GM21737 (cell line): ENCODE data around the gene MSI2.
A peak's percentile ranks its signal among the peaks of the same experiment; 100 is the strongest.

Source experiments
- ATAC-seq: cut with Tn5 transposase; IDR thresholded peaks from one replicate; pipeline ENCODE4 v1.9.1; 2021; ENCODE audit warnings: mild to moderate bottlenecking, moderate library complexity; ENCODE audit not compliant: unreplicated experiment

Gene MSI2

GRCh38 chr17:57718878-57719277, 462.6 kb downstream of the MSI2 start:
- no peak for ATAC-seq

- no peak for ATAC-seq
These were observed 464.2 kb downstream of the MSI2 start for GRCh38 chr17:57720386-57721035.

GRCh38 chr17:57721967-57722703, 465.8 kb downstream of the MSI2 start:
- no peak for ATAC-seq

- ATAC-seq = no peak
These were observed 466.4 kb downstream of the MSI2 start for GRCh38 chr17:57722704-57723043.

GRCh38 chr17:57723427-57724025, 467.2 kb downstream of the MSI2 start:
- ATAC-seq = no peak

GRCh38 chr17:57724026-57724728, 467.9 kb downstream of the MSI2 start:
- ATAC-seq = peak; percentile 69

GRCh38 chr17:57724729-57725125, 468.4 kb downstream of the MSI2 start:
- no peak for ATAC-seq

- ATAC-seq = no peak
These were observed 470.0 kb downstream of the MSI2 start for GRCh38 chr17:57726213-57726790.

- ATAC-seq = no peak
These were observed 470.5 kb downstream of the MSI2 start for GRCh38 chr17:57726838-57727237.

- ATAC-seq = no peak
These were observed 471.4 kb downstream of the MSI2 start for GRCh38 chr17:57727630-57728175.

GRCh38 chr17:57730026-57730701, 473.8 kb downstream of the MSI2 start:
- ATAC-seq = no peak

GRCh38 chr17:57732062-57732461, 475.7 kb downstream of the MSI2 start:
- ATAC-seq = no peak

- no peak for ATAC-seq
These were observed 476.8 kb downstream of the MSI2 start for GRCh38 chr17:57733085-57733484.
